8988T (cell line): Measurements from ENCODE around the gene PTCH1.

Source experiments
- DNase-seq: peaks from one replicate; pipeline ENCODE4 v3.0.0; 2011

The PTCH1 gene

DNA sequence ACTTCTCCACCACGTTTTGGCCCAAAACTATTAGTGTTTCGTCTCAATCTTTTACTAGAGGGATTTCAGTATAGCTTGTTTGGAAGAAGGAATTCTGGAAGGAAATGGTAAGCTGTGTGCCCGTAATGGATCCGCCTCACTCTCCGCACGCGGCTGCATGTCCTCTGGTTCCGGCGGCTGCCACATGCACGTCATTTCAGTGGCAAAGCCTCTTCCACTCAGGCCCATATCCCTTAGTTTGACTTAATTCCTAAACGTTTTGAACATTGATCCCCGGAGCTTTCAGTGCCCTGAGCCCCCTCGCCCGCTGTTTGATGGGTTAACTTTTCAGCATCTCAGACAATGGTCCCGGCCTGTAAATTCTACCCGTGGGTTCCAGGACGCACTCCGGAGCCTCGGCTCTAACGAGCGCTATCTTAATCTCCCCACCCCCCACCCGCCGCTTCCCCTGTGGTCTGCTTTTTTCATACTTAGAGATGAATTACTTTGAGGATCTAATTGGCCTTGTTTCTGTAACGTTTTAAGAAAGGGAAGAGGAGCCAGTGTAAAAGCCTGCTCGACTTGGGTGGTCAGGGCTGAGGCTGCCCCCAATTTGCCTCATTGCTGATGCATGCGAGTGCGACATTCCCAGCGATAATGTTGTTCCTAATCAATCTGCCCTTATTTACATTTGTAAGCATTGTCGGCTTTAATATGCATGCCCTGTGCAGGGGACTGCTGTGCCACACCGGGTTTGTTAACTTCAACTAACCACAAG lies 4.6 kb downstream of the PTCH1 start:
- no peak for DNase-seq

DNA sequence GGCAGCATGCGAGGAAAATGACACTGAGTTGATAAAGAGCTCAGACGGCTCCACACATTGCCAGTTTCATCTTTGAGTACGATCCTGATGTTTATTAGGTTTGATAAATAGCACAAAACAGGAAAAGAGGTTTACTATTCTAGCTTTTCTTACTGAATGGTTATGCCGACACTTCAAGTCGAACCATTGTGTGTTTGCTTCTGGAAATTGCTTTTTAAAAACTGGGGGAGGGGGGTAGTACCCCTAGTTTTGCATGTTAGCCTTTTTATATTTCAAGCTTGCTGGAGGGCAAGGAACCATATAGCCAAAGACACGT lies 5.2 kb downstream of the PTCH1 start:
- DNase-seq: no peak

DNA sequence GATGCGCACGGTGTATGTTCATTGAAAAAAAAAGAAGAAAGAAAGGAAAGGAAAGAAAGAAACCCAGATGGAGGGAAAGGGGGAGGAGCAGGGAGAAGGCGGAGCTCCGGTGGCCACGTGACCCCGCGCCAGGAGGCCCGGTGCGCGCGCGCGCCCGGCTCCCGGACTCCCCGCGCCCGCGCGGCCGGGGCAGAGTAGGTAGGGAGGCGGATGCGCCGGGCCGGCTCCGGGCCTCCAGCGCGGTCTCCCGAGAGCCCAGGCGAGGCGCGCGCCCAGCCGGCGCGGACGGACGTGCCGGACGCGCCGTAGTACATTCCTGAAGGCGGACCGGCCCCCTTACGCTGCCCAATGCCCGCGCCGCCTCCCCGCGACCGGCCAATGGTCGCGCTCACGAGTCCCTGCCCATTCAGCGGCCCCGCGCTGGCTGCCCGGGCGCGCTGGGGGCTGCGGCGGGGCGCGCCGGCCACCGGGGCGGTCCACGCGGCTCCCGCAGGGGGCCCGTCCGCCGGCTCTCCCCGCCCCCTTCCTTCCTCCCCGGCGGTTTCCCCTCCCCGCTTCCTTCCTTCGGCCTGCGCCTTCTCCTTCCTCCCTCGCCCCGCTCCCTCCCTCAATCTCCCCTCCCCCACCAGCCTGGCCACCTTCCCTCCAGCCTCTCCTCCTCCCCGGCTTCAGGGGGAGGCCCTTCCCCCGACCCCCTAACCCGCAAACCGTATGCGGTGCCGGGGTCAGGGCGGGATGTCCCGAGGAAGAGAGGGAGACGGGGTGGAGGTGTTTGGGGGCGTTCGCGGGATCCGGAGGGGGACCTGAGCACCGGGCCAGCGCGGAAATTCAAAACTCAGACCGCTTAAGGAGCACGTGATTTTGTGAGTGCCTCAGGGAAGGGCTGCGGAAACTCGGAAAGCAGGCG lies 5.8 kb downstream of the PTCH1 start:
- peak; percentile 75 for DNase-seq

DNA sequence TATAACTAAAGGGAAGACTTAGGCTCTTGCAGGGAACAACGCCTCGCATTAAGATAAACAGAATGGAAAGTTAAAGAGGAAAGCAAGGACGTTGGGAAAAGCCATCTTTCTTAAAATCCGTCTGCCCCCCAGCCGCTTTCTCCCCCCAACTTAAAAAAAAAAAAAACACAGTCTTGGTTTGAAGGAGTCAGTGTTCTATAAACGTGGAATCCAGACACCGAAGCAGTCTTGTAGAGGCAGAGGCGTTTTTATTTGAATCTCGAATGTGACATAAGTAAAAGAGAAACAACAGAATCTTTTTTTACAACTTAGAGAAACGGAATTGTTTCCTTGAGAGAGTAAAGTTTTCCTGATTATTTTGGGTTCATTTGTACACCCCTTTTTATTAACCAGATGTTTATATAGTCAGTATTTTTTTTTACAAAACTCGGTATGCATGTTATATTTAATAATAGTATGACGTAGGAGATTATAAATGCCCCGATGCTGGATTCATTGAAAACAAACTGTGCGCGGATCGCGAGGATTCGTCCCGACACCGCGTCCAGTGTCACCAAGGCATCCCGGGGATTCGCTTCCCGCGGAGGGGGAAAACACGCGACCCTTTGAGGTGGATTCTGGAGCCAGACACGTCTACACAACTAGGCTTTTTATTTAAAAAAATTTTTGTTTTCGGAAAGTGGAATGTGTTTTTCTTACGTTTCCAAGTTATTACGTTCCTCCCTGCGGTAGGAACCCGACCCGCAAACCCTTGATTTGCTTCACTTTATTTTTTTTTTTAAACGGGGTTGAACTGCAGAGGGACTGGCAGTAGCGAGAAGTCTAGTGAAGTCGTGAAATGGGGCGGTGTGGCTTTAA lies 6.7 kb downstream of the PTCH1 start:
- DNase-seq: no peak

DNA sequence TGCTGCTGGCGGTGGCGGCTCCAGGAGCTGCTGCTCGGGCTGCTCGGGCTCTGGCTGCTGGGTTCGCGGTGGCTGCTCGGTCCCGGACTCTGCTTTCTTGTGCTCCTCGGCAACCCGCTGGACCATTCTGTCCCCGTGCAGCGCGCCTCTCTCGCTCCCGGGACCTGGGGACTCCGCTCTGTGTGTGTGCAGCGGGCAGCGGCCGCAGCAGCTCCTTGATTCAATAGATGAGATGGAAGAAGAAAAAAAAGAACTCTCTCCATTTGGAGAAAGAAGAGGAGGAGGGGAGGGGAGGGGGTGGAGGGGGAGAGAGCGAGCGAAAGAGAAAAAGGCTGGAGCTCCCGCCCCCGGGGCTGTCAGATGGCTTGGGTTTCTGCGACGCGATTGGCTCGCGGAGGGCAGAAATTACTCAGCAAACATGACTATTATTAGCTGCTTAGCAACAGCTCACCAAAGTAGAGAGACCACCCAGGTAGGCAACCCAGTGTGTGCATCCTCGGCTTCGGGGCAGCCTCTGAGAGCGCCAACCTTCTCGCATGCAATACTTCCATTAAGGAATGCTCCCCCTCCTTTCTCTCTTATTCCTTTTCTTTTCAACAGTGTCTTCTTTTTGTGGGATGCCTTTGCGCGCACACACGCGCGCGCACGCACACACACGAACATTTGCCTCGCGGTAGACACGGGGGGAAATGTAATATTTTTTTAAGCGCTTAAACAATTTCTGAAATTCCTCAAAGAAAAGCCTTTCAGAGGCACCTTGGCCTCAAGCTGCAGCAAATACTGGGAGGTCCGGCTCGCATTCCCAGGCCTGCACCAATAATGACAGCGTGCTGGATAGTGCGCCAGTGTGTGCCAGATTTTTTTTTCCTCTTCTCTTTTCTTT lies 7.6 kb downstream of the PTCH1 start:
- peak; percentile 53 for DNase-seq

- no peak for DNase-seq
Measured at GRCh38 chr9:95508242-95508967, 8.4 kb downstream of the PTCH1 start.

DNA sequence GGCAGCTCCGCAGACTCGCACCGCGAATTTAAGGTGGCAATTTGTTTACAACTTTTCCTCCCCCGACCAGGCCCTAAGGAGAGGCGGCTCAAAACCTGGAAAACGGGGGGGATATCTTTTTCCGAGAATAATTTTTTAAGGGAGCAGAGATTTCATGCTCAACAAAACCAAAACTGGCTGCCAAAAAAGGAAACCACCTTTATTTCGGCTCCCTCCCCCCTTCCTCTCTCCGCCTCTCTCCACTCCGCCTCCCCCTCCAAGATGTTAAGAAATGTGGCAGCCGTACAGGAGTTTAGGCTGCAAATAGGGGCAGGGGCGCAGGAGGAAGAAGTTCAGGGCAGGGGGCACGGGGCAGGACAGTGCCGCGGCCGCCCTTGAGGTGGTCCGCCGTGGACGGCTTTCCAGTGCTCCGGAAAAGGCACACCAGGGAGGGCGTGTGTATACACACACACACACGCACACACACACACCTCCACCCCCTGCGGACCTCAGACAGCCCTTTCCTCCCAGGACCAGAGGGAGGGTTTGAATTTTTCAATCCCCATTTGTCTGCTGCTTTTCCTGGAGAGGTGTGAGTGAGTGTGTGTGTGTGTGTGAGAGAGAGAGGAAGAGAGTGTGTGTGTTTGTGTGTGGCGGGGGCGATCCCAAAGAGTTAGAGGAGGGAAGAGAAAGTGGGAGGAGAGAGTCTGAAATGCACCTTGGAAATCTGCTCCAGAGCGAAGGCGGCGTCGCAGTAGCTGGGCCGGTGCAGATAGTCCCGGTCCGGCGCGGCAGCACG lies 9.1 kb downstream of the PTCH1 start:
- no peak for DNase-seq

- peak; percentile 42 for DNase-seq
Measured at GRCh38 chr9:95506678-95507463, 9.9 kb downstream of the PTCH1 start.

GRCh38 chr9:95506428-95506677 lies 10.4 kb downstream of the PTCH1 start:
- DNase-seq: no peak

DNA sequence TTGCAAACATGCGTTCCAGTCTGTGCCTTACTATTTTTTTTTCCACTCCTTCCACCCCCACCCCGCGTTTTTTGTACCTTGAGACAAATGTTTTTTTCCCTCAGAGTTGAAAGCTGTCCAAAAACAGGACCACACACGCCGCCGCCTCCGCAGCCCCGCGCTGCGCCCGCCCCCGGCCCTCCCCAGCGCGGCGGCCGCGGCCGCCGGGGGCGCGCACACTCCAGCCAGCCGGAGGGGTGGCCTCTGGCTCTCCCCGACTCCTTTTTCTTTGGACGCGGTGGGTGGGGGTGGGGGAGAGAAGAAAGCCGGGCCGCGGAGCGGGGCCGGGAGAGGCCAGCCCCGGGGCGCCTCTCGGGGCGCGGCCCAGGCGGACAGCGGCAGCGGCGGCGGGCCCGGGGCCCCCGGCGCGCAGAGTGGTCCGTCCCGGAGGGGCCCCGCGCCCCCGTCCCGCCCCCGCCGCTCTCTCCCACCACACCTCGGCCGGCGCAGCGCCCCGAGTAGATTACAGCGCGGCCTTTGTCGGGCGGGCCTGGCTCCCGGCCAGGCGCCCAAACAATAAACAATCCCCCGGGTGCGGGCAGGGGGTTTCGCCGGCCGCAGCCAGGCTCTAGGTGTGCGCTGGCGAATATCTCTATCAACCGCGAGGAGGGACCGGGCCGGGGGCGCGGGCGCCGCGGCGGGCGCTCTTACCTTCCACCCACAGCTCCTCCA lies 10.9 kb downstream of the PTCH1 start:
- peak; percentile 67 for DNase-seq

DNA sequence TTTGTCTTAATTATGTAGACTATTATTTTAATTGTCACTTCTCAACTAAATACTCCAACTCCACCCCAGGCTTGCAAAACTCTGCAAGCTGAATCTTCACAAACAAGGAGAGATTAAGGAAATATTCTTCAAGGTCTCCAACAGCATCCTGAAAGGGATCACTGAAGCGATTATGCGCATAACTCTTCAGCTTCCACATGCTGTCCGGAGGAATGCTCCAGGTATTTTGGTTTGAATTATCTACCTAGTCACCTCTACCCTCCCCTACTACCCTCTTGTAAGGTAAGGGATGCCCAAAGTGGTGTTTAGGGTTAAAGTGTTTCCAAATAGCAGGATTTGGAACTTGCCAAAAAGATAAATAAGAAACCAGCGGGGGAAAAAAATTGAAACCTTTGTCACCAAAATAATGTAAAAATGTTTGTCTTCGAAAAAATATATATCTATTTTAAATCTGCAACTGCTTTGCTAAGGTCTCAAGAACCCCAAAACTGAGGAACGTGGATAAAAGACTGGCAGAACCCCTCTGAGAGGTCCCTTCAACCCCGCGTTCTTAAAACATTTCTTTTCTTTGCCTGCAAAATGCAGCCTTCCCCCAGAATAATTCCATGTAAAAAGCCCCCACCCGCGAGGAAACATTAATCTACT lies 11.6 kb downstream of the PTCH1 start:
- no peak for DNase-seq

DNA sequence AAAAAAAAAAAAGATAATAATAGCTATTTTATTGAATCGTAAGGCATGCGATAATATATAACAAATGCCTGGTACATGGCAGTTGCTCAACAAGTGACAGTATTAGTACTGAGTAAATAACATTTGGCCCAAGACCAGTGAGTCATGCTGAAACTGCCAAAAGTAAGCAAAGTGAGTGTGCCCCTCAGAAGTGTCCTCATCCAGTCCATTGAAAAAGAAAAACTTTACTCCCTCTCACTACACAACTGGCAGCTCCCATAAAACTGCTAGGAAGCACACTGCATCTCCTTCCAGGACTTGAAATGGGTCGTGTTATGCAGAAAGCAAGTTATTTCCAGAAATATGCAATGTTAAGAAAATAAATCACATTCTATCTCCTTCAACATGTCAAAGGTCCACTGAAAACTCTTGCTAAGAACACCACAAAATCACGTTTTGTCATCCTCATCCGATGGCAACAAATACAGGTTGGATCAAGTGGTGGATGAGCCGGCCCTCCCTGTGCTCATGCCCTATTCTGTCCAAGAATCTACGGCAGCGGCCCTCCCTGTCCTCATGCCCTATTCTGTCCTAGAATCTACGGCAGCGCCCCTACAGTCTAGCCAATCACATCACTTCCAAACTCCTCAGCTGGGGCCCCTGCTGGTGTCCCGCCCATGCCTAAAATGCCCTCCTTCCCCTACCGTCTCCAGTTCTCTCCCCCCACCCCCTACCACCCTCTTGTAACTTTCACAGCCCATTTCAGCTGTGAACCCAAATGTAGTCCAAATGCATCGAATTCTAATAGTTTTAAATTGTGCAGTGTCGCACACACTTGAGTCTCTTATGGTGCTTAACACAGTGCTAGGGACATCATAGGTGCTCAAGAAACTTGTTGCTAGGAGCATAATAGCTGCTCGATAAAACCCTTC lies 12.5 kb downstream of the PTCH1 start:
- DNase-seq: peak; percentile 63

GRCh38 chr9:95503369-95503768 lies 13.4 kb downstream of the PTCH1 start:
- DNase-seq: no peak

- DNase-seq: no peak
Measured at GRCh38 chr9:95502248-95502647, 14.5 kb downstream of the PTCH1 start.

- DNase-seq: no peak
Measured at GRCh38 chr9:95499847-95500246, 16.9 kb downstream of the PTCH1 start.

DNA sequence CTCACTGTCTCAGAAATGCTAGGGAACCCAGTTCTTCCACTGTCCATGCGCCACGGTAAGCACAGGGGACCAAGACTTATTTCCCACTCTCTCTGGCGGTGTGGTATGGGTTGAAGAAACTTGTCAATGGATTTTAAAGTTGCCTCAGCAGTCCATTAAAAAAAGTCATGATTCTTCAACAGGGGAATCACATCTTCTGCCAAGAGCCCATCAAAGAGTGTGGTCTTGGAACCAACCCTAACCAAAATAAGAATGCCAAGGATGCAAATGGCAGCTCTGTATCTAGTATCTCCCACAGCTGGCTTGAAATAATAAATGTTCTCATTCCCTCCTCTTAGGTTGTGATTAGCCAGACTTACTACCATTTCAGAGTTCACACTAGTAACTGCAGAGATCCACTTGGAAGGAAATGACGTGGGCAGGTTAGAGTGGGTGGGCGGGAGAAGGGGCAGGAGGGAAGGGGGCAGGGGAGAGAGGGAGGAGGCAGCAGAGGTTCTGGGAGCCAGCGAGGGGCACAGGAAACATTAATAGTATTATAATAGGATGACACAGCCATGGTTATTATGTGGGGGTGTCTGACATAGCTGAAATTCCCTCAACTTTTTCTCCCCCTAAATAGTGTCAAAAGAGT lies 17.6 kb downstream of the PTCH1 start:
- DNase-seq: no peak

- no peak for DNase-seq
Measured at GRCh38 chr9:95498641-95499040, 18.1 kb downstream of the PTCH1 start.
